Measurements from ENCODE around the gene TIMP2.

TIMP2 gene

DNA sequence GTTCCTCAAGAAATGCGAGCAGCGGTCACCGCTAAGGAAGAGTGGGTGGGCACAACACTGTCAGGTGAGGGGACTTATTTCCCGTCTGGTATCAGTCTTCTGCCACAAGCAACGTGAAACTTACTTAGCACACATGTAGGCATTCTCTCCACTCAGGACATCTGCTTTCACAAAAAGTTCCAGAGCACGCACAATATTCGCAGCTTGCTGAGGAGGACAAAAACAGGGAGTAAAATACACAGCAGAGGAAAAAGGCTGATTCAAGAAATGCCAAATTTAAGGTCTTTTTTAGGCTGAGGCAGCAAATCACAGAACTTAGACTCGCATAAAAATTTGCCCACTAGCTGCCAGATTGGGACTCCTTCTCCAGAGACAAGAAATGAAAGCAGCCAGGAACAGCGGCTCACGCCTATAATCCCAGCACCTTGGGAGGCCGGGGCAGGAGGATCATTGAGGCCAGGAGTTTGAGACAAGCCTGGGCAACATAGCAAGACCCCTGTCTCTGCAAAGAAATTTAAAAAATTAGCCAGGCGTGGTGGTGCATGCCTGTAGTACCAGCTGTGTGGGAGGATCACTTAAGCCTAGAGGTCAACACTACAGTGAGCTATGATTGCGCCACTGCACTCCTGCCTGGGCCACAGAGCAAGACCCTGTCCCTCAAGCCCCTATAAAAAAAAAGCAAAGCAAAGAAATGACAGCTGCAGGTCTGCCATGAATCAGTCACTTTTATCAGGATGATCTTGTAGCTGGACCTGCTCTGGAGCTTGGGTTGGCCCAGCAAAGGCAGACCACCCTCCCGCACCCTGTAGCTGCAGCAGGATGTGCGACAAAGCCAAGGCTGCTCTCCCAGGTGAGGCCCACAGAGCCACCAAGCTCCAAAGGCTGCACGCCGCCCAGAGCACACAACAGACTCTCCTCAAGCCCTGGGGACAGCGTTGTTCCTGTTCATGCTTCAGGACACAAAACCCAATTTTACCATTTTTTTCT is 105.1 kb downstream of the TIMP2 start:
- no peak overlapping the region for H3K4me3 ChIP-seq (ENCODE audit: low read depth, low read length)

DNA sequence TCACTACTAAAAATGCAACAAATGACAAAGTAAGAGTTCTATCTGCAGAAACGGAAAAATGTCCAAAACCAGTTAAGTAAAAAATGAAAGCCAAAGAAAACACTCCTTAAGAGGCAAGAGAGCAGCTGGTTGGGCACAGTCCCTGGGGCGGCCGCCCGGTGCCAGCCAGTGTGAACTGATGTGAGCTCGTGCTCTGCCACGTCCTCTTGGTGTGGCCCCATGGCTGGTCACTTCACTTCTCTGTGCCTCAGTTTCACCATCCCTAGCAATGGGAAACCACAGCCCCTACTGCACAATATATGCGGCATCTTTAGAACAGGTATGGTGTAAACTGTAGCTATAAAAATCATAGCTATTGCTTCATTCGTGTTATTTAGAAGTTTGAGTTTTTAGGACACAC is 105.8 kb downstream of the TIMP2 start:
- H3K4me3 ChIP-seq (ENCODE audit: low read depth, low read length), result no peak overlapping the region

- H3K4me3 ChIP-seq (ENCODE audit: low read depth, low read length), result no peak overlapping the region
These were observed 106.3 kb downstream of the TIMP2 start for GRCh38 chr17:78818932-78819331.

GRCh38 chr17:78818152-78818846 is 106.9 kb downstream of the TIMP2 start:
- no peak overlapping the region for H3K4me3 ChIP-seq (ENCODE audit: low read depth, low read length)

DNA sequence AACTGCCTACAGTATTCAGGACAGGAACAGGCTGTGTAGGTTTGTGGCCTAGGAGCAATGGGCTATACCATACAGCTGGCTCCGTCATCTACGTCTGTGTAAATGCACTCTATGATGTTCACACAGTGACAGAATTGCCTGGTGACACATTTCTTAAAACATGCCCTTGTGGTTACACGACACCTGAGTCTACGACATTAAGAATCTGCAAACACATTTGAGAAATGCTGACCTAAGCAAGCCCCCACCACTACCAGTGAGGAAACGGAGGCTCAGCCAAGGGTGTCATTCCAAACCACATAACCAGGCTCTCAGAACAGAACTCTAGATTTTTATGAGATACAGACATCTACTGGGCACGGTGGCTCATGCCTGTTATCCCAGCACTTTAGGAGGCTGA is 108.1 kb downstream of the TIMP2 start:
- H3K4me3 ChIP-seq (ENCODE audit: low read depth, low read length), result no peak overlapping the region

DNA sequence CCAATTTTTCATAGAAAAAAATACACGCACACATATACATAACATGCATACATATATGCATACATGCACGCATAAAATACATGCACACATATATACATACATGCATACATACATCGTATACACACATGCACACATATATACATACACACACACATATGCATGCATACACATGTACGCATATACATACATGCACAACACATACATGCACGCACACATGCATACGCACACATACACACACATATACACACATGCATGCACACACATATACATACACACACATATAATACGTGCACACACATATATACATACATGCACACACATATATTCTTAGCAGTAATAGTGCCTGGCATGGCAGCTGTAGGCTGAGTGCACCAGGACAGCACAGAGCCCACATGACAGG is 109.5 kb downstream of the TIMP2 start:
- no peak overlapping the region for H3K4me3 ChIP-seq (ENCODE audit: low read depth, low read length)

- no peak overlapping the region for H3K4me3 ChIP-seq (ENCODE audit: low read depth, low read length)
These were observed 112.3 kb downstream of the TIMP2 start for GRCh38 chr17:78812855-78813254.

GRCh38 chr17:78808163-78808562 is 117.0 kb downstream of the TIMP2 start:
- H3K4me3 ChIP-seq (ENCODE audit: low read depth, low read length), result no peak overlapping the region

DNA sequence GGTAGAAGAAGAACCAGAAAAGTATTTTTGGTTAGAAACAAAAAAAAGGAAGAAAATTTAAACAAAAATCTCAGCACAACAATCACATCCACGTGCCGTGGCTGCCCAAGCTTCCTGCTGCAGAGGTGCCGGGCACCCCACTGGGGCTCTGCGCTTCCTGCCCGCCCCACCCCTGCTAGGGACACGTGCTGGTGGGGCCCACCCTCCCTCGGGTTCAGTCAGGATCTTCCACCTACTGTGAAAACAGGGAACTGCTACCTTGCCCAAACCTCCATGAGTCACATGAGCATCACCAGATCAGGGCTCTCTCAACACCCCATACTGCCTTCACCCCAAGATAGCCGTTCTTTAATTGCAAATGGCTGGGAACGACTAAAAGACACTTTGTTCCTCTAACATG is 118.7 kb downstream of the TIMP2 start:
- H3K4me3 ChIP-seq (ENCODE audit: low read depth, low read length), result no peak overlapping the region

- no peak overlapping the region for H3K4me3 ChIP-seq (ENCODE audit: low read depth, low read length)
These were observed 119.9 kb downstream of the TIMP2 start for GRCh38 chr17:78805301-78805700.

DNA sequence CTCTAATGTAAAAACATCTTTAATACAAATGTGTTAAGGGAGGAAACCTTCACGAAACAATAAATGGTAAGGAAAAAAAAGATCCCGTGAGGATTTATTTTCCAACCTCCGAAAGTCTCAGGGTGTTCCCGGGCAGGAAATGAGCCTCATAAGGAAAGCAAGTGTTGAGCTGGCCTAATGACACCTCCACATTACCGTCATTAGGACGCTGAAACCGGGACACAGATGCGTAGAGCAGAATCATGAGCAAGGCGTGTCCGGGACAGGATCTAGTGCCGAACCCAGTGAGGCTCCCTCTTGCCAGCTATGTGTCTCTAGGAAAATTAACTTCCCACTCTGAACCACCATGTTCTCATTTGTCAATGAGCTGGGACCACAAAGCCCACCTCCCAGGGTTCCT is 120.4 kb downstream of the TIMP2 start:
- H3K4me3 ChIP-seq (ENCODE audit: low read depth, low read length), result no peak overlapping the region

GRCh38 chr17:78803186-78803845 is 121.9 kb downstream of the TIMP2 start:
- no peak overlapping the region for H3K4me3 ChIP-seq (ENCODE audit: low read depth, low read length)
